ENCODE results near the gene SHOC2. TPM values are rescaled to one million over a fixed set of nuclear protein-coding genes. Genes with fewer than 3 reads are reported as not detected.

The SHOC2 gene
- total and polyA plus RNA-seq, 2 of the 4 experiments (the other 2 are of a cell fraction): 13.4 to 47.5 TPM

DNA sequence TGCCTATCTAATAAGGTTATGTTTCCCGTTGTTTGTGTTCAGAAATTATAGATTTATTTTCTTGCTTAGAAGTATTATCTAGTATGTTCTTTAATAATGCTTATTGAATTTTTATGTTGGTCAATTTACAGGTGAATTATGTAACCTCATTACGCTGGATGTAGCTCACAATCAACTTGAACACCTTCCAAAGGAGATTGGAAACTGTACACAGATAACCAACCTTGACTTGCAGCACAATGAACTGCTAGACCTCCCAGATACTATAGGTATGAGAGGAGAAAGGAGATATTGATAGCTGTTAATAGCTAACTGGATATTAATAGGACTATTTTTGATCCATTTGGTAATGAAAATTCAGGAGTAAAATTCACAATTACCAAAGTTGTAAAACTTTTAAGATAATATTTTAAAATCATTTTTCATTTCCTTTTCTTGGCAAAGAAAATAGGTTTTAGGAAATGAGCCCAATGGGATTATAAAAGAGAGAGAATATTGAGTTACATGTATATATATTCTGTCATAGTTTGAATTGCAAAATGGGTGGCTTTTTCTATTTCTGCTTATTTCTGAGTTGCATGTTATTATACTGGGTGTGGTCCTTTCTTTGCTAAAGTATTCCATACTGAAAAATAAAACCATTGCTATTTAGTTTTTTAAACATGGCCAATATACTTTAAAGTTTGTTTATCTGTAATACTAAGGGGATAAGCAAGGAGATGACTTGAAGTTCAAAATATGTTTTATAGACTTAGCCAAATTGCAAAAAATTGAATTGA lies 66.3 kb downstream of the SHOC2 start:
- H3K14ac ChIP-seq (replicated peaks; ENCODE audit: low read depth, low read length): no peak overlapping the region; the same call in 1 of the 2 replicates
- H3K4ac ChIP-seq (ENCODE audit: low read depth, low read length): no peak overlapping the region
- no peak overlapping the region for H3K18ac ChIP-seq (ENCODE audit: low read depth, low read length)
- no peaks in the 10 kb centered on the region for H3K4me1 ChIP-seq (ENCODE audit: control insufficient read depth, insufficient read depth, low read length)
- ATAC-seq (ENCODE audit: low read depth) (peak; percentile 17; the same call in 1 of the 2 replicates), DNase-seq (no peak)
- no peak overlapping the region for H3K27ac ChIP-seq (ENCODE audit: insufficient read depth, low read length)
- H3K9me3 ChIP-seq (ENCODE audit: control insufficient read depth, insufficient read depth, low read length): no peaks in the 10 kb centered on the region
- H2BK5ac ChIP-seq (ENCODE audit: low read depth, low read length, poor library complexity, severe bottlenecking): no peak overlapping the region
- in situ Hi-C loops (cut with MboI; ENCODE audit: low sequenced_read_pairs) (no loop called here), intact Hi-C loops (cut with micrococcal nuclease) (loop anchor here (5.0 kb wide), 1 partner anchor 53 kb away; no protein-coding TSS in a partner anchor), dilution Hi-C loops (cut with HindIII; ENCODE audit: low sequenced_read_pairs, unreplicated experiment) (no loop called here)
- ChIA-PET CTCF (no interaction called here), POLR2A (ENCODE audit: unreplicated experiment) (no interaction called here)
- no peak for TF ChIP-seq MAFK (IDR thresholded peaks at IDR 0.05; ENCODE audit: low read depth, low read length)
- no peak for TF ChIP-seq RCOR1 (IDR thresholded peaks at IDR 0.05; ENCODE audit: insufficient replicate concordance, low read length)
- no peak for TF ChIP-seq CHD1 (IDR thresholded peaks at IDR 0.05; ENCODE audit: low read depth, low read length)
- no peak for TF ChIP-seq NFE2L2 (IDR thresholded peaks at IDR 0.05; ENCODE audit: low read depth, low read length)
- TF ChIP-seq MAZ (IDR thresholded peaks at IDR 0.05; ENCODE audit: borderline replicate concordance, low read depth, low read length): no peak
- no peak for TF ChIP-seq SMC3 (IDR thresholded peaks at IDR 0.05; ENCODE audit: low read depth, low read length)
- TF ChIP-seq, protein P1, sequence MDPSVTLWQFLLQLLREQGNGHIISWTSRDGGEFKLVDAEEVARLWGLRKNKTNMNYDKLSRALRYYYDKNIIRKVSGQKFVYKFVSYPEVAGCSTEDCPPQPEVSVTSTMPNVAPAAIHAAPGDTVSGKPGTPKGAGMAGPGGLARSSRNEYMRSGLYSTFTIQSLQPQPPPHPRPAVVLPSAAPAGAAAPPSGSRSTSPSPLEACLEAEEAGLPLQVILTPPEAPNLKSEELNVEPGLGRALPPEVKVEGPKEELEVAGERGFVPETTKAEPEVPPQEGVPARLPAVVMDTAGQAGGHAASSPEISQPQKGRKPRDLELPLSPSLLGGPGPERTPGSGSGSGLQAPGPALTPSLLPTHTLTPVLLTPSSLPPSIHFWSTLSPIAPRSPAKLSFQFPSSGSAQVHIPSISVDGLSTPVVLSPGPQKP (IDR thresholded peaks at IDR 0.05; ENCODE audit: borderline replicate concordance, low read depth, low read length): no peak
- no peak for TF ChIP-seq CEBPB (IDR thresholded peaks at IDR 0.05; ENCODE audit: low read depth, low read length)
- TF ChIP-seq BHLHE40 (IDR thresholded peaks at IDR 0.05; ENCODE audit: low read depth, low read length): no peak
- TF ChIP-seq RAD21 (IDR thresholded peaks at IDR 0.05; ENCODE audit: low read length): no peak
- no peak for TF ChIP-seq FOS (IDR thresholded peaks at IDR 0.05; ENCODE audit: low read depth, low read length)
- H3K9me1 ChIP-seq (ENCODE audit: insufficient read depth, low read length): no peaks in the 10 kb centered on the region
- H4K5ac ChIP-seq (ENCODE audit: low read depth, low read length): no peak overlapping the region
- H3K23ac ChIP-seq (ENCODE audit: low read depth, low read length): no peak overlapping the region
- no peak overlapping the region for H2AK9ac ChIP-seq (replicated peaks; ENCODE audit: low read depth, low read length, poor library complexity)
- H4K8ac ChIP-seq (ENCODE audit: low read depth in 2 of 2, low read length in 2 of 2): no peak overlapping the region
- peaks cover 18 to 29% of the 10 kb centered on the region in 2 experiments for H3K79me1 ChIP-seq (ENCODE audit: low read depth in 1 of 2, low read length in 2 of 2)
- H3K56ac ChIP-seq (ENCODE audit: extremely low read depth, insufficient read depth, low read length): no peak overlapping the region
- no peak overlapping the region for H3K4me2 ChIP-seq (ENCODE audit: low read depth, low read length)
- no peak overlapping the region for H2BK120ac ChIP-seq (ENCODE audit: low read depth, low read length)
- no peaks in the 10 kb centered on the region for H3K27me3 ChIP-seq (ENCODE audit: control insufficient read depth, insufficient read depth, low read length)
- H2BK15ac ChIP-seq (ENCODE audit: low read depth, low read length): no peak overlapping the region
- no peaks in the 10 kb centered on the region for H3K36me3 ChIP-seq (ENCODE audit: control insufficient read depth, insufficient read depth, low read length)
- BruUV-seq (replicated peaks): no TSS peak
- H2AK5ac ChIP-seq (ENCODE audit: low read depth, low read length): no peak overlapping the region
- WGBS, 2 experiments (ENCODE audit: extremely low coverage in 2 of 2, insufficient read length in 1 of 2): no CpG with 5 or more reads among the region's 2 CpGs
- H3K4me3 ChIP-seq (ENCODE audit: insufficient read depth, low read depth, low read length): no peak overlapping the region
- H4K20me1 ChIP-seq (ENCODE audit: insufficient read depth, low read length): peaks cover 18% of the 10 kb centered on the region; the same call in 1 of the 2 replicates
- no peak overlapping the region for H4K91ac ChIP-seq (ENCODE audit: insufficient read depth, low read depth, low read length)
- no peak overlapping the region for H2BK20ac ChIP-seq (ENCODE audit: low read depth, low read length)
- H3K9ac ChIP-seq (ENCODE audit: low read depth, low read length): no peak overlapping the region
- no peak overlapping the region for H2AFZ ChIP-seq (replicated peaks; ENCODE audit: low read length, poor library complexity)

Data from IMR-90 (cell line).